NCI-H2107 treated with DMSO at 0.1 percent for 48 hours (cell line): ENCODE measurements around the gene PLEKHA5.
"Not testable (repeated sequence)": the region's sequence is repeated elsewhere in the genome, so short reads cannot be mapped to it uniquely, and the experiment has no call there.

Experiments used
- DNase-seq: peaks from one replicate; lab custom pipeline; 2025; ENCODE audit not compliant: unreplicated experiment; lab: John Stamatoyannopoulos, UW

The PLEKHA5 gene

GRCh38 chr12:19227880-19228210 is 98.3 kb downstream of the PLEKHA5 start:
- DNase-seq: no peak

GRCh38 chr12:19229021-19229420 is 99.5 kb downstream of the PLEKHA5 start:
- not testable (repeated sequence) for DNase-seq

GRCh38 chr12:19230299-19230866 is 100.8 kb downstream of the PLEKHA5 start:
- DNase-seq: no peak

GRCh38 chr12:19230896-19231295 is 101.4 kb downstream of the PLEKHA5 start:
- no peak for DNase-seq

- no peak for DNase-seq
Observed at GRCh38 chr12:19234171-19234704, 104.7 kb downstream of the PLEKHA5 start.

GRCh38 chr12:19234981-19235871 is 105.7 kb downstream of the PLEKHA5 start:
- no peak for DNase-seq

GRCh38 chr12:19236656-19237055 is 107.1 kb downstream of the PLEKHA5 start:
- no peak for DNase-seq

- DNase-seq: no peak
Observed at GRCh38 chr12:19238540-19238939, 109.0 kb downstream of the PLEKHA5 start.

- DNase-seq: no peak
Observed at GRCh38 chr12:19239102-19239501, 109.6 kb downstream of the PLEKHA5 start.

- no peak for DNase-seq
Observed at GRCh38 chr12:19239616-19240234, 110.2 kb downstream of the PLEKHA5 start.

GRCh38 chr12:19242581-19242980 is 113.0 kb downstream of the PLEKHA5 start:
- DNase-seq: no peak

- DNase-seq: no peak
Observed at GRCh38 chr12:19243551-19243950, 114.0 kb downstream of the PLEKHA5 start.

- DNase-seq: no peak
Observed at GRCh38 chr12:19244312-19244711, 114.8 kb downstream of the PLEKHA5 start.

GRCh38 chr12:19245106-19245505 is 115.6 kb downstream of the PLEKHA5 start:
- no peak for DNase-seq

- no peak for DNase-seq
Observed at GRCh38 chr12:19245666-19246065, 116.1 kb downstream of the PLEKHA5 start.

- no peak for DNase-seq
Observed at GRCh38 chr12:19246933-19247332, 117.4 kb downstream of the PLEKHA5 start.

- DNase-seq: no peak
Observed at GRCh38 chr12:19248929-19249602, 119.5 kb downstream of the PLEKHA5 start.

GRCh38 chr12:19251481-19252132 is 122.1 kb downstream of the PLEKHA5 start:
- no peak for DNase-seq

- no peak for DNase-seq
Observed at GRCh38 chr12:19260135-19260534, 130.6 kb downstream of the PLEKHA5 start.

- no peak for DNase-seq
Observed at GRCh38 chr12:19261773-19262172, 132.2 kb downstream of the PLEKHA5 start.

GRCh38 chr12:19263672-19264071 is 134.1 kb downstream of the PLEKHA5 start:
- no peak for DNase-seq
